NCI-H1105 (cell line): ENCODE data around the gene DDX54.

Experiments
- DNase-seq: peaks from one replicate; lab custom pipeline; 2025; lab: John Stamatoyannopoulos, UW

The DDX54 gene

DNA sequence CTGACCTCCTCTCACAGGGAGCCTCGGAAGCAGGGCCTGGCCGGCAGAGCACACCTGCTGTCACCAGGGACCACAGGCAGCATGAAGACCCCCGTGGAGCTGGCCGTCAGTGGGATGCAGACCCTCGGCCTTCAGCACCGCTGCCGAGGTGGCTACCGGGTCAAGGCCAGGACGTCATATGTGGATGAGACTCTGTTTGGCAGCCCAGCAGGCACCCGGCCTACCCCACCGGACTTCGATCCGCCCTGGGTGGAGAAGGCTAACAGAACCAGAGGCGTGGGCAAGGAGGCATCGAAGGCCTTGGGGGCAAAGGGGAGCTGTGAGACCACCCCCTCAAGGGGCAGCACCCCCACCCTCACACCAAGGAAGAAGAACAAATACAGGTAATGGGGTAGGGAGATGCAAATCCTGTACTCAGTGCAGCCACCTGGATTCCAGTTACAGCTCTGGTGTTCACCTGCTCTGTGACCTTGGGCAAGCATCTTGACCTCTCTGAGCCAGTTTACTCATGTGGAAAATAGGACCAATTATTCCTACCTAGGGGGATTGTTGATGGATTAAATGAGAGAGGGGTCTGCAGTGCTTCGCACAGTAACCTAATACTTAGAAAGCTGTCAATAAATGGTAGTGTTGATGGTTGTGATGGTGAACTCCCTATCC, 1.5 kb upstream of the DDX54 start:
- no peak for DNase-seq

- DNase-seq, result no peak
These were observed 721 bp upstream of the DDX54 start for GRCh38 chr12:113186033-113186365.

- peak; percentile 78 for DNase-seq
These were observed 438 bp downstream of the DDX54 start for GRCh38 chr12:113184900-113185179.

DNA sequence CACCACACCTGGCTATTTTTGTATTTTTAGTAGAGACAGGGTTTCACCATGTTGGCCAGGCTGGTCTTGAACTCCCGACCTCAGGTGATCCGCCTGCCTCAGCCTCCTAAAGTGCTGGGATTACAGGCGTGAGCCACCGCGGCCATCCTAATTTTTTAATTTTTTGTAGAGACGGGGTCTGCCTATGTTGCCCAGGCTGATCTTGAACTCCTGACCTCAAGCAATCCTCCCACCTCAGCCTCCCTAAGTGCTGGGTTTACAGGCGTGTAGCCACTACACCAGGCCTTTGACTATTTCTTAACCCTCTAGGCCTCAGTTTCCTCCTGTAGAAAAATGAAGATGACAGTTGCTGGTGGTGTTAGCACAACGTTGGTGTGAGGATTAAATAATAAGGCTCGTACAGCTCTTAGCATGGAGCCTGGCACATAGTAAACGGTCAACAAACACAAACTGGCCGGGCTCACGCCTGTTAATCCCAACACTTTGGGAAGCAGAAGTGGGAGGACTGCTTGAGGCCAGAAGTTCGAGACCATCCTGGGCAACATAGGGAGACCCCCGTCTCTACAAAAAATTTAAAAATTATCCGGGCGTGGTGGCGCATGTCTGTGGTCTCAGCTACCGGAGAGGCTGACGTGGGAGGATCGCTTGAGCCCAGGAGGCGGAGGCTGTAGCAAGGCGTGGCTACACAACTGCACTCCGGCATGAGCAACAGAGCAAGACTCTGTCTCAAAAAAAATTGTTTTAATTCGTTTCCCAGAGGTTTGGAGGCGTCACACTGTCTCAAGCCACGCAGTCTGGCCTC, 979 bp downstream of the DDX54 start:
- no peak for DNase-seq

DNA sequence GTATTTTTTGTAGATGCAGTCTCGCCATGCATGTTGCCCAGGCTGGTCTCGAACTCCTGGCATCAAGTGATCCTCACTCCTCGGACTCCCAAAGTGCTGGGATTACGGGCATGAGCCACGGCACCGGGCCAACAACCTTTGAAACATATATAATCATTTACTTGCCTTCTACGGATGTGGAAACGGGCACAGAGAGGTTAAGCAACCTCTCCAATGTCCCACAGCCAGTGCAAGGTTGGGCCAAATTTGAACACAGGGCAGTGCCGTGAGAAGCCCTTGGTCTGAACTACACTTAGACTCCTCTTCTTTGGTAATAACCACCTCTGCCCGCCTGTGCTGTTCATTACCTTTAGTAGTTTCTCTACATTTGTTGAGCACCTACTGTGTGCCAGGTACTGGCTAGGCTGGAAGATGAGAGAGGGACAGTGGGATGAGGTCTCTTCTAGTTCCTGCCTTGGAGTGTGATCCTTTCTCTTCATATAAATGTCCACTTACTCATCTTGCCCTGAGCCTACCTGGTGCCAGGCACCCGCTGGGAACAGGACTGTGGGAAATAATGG, 2.2 kb downstream of the DDX54 start:
- no peak for DNase-seq

GRCh38 chr12:113181975-113182374, 3.3 kb downstream of the DDX54 start:
- DNase-seq, result no peak

DNA sequence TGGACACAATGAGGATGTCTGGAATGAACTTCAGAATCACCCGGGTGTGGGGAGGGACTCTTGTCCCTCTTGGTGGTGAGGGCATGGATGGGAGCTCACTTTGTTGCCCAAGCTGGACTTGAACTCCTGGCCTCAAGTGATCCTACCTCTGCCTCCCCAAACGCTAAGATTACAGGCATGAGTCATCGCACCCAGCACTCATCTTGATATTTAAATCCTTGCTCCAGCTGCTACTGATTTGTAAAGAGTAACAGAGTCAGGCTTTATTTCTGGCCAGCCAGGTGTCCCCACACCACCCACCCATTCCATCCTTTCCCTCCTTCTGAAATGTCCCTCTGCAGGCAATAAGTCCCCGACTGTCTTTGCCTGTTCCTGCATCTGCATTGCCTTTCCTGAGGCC, 4.9 kb downstream of the DDX54 start:
- DNase-seq, result no peak

DNA sequence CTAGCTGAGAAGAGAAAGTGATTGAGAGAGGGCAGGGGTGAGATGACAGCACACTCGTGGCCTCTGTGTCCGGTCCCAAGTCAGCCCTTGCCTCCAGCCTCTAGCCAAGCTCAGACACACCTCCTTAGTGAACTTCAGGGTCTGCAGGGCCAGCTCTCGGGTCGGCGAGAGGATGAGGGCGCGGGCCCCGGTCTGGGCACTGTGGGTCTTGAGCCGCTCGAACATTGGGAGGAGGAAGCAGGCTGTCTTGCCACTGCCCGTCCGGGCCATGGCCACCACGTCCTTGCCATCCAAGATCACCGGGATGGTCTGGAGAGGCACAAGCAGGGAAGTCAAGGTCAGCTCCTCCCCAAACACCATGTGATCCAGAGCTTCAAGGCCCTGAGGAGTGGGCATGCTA, 6.3 kb downstream of the DDX54 start:
- no peak for DNase-seq

DNA sequence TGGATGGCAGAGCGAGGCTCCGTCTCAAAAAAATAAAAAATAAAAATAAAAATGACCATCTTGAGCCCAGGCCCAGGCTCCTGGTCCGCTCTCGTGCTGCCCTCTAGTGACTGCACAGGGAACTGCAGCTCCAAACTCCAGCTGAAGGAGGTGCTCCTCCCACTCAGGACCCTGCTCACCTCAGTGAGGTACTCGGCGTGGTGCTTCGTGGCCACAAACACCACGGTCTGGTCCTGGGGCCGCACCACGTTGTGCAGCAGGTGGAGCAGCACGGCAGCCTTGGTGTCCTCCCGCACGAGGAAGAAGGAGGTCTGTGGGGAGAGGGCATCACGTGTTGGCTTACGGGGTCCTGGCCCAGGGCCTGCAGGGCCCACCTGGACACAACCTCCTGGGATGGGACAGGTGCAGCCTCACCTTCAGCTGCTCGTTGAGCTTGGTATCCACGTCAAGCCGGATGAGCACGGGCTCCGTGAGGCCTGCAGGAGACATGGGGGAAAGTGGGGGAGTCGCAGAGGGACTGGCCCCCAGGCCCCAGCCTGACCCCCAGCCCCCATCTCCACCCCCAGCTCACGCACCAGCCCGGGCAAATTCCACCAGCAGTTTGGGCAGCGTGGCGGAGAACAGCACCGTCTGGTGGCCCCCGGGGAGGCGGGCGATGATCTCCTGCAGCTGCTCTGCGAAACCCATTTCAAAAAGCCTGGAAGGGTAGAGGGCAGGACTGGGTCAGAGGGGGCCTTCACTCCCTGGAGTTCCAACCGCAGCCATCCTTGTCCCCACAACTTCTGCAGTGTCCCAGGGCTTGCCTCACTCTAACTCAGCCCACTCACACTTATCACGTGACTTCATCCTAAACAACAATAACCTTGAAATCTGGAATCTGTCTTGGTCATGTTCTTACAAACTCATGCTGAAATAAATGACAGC, 10.6 kb downstream of the DDX54 start:
- DNase-seq, result peak; percentile 35

- DNase-seq, result no peak
These were observed 12.1 kb downstream of the DDX54 start for GRCh38 chr12:113173081-113173698.

DNA sequence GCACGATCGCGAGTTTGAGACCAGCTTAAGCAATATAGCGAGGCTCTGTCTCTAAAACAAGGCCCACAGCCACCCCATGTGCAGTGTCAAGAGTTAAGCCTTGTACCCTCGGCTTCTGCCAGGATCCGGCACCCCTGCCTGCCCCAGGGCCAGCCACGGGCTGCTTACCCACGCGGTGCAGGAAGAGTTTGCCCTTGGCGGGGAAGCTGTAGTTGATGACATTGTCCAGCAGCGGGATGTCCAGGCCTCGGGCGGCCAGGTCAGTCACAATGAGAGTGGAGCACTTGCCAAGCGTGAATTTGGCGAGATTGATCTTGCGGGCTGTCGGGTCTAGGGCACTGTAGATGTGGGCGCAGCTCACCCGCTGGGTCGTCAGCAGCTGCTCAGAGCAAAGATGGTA, 13.1 kb downstream of the DDX54 start:
- no peak for DNase-seq

- DNase-seq, result no peak
These were observed 13.7 kb downstream of the DDX54 start for GRCh38 chr12:113171543-113171942.

DNA sequence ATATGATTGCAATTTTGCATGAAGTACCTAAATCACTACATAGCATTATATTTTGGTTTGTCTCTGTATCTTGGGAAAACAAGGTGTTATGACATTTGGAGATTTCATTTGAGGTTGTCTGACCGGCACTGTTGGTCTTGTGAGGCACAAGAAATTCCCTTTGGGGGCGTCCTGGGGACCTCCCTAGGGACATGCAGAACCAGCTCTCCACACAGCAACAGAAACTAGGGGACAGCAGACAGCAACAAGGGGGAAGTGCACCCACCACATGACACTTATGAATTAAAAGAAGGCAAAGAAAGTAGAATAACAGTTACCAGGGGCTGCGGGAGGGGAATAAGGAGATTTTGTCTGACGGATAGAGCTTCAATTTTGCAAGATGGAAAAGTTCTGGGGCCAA, 14.4 kb downstream of the DDX54 start:
- no peak for DNase-seq

DNA sequence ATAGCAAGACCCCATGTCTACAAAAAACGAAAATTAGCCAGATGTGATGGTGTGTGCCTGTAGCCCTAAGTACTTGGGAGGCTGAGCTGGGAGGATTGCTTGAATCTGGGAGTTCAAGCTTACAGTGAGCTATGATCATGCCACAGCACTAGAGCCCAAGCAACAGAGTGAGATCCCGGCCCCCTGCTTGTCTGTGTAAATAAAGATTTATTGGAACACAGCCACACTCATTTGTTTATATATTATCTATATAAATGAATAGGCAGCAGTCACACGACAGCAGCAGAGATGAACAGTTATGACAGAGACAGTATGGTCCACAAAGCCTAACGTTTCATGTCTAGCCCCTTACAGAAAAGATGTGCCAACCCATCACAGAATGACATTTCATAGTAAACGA, 14.8 kb downstream of the DDX54 start:
- no peak for DNase-seq

GRCh38 chr12:113169697-113170096, 15.6 kb downstream of the DDX54 start:
- no peak for DNase-seq

DNA sequence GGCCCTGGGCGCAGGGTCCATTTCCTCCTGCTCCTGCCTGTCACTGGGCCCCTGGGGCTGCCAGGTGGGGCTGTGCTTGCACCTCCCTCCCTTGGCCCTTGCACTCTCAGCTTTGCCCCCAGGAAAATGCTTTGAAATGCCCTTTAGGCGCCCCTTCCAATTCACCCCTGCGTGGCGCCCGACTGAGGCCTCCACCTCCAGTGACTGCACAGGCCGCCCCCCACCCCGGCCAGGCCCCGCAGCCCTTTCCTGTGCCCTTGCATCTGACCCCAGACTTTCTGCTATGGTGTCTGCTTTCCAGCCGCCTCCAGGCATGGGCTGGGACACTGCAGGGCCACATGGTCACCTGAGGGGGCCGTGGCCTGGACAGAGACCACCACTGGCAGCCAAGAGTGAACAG, 17.4 kb downstream of the DDX54 start:
- no peak for DNase-seq

- DNase-seq, result no peak
These were observed 19.5 kb downstream of the DDX54 start for GRCh38 chr12:113165521-113166450.

GRCh38 chr12:113164014-113164413, 21.3 kb downstream of the DDX54 start:
- DNase-seq, result no peak

DNA sequence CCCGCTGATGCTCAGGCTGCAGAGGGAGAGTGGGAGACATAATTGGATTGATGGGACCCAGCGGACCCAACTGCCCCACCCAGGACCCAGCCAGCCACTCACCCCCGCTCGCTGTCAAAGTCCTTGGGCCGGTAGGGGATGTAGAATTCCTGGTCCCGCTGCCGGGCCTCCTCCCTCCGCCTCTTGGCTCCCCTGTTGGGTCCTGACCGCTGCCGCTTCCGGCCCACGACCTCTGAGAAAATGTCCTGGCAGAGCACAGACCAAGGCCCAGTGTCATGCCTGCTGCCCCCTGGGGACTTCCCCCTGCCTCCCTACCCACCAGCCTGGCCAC, 22.3 kb downstream of the DDX54 start:
- no peak for DNase-seq

GRCh38 chr12:113162102-113163029, 22.9 kb downstream of the DDX54 start:
- no peak for DNase-seq
